Heart left ventricle (tissue), 16 donors: Measurements from ENCODE around the gene TAF9. TPM values are rescaled to one million over a fixed set of nuclear protein-coding genes. Genes with fewer than 3 reads are reported as not detected.
"Not testable (repeated sequence)": the region's sequence is repeated elsewhere in the genome, so short reads cannot be mapped to it uniquely, and the experiment has no call there.

Experiments
- ATAC-seq, 4 donors: fragments of 200-7000 bp; cut with Tn5 transposase; one replicate each; pipeline ENCODE4 v1.9.1; 2020 to 2022; ENCODE audit warnings: moderate library complexity in 4 of 4, mild to moderate bottlenecking in 3 of 4, moderate number of reproducible peaks in 1 of 4
- DNase-seq, 5 donors: peaks; one replicate each; pipeline ENCODE4 v3.0.0-alpha.2; 2020
- H3K27ac ChIP-seq, 12 donors: fragments of 200-600 bp; sonication (generic) in 4 of 12; one replicate each; pipeline versions ENCODE4 v1.5.0 to v1.8.0; 2016 to 2022; ENCODE audit warnings: mild to moderate bottlenecking in 2 of 12
- H3K27me3 ChIP-seq, 9 donors: fragments of 200-600 bp; sonication (generic) in 2 of 9; one replicate each; pipeline versions ENCODE4 v1.5.1 to v1.8.0; 2016 to 2022; ENCODE audit warnings: mild to moderate bottlenecking in 3 of 9
- H3K36me3 ChIP-seq, 9 donors: fragments of 200-600 bp; sonication (generic) in 2 of 9; one replicate each; pipeline versions ENCODE4 v1.5.0 to v1.8.0; 2018 to 2022; ENCODE audit warnings: mild to moderate bottlenecking in 2 of 9
- H3K4me1 ChIP-seq, 12 donors: fragments of 200-600 bp; sonication (generic) in 4 of 12; one replicate each; pipeline versions ENCODE4 v1.5.0 to v1.8.0; 2016 to 2022; ENCODE audit warnings: mild to moderate bottlenecking in 3 of 12
- H3K4me3 ChIP-seq, 12 donors: fragments of 200-600 bp; sonication (generic) in 4 of 12; one replicate each; pipeline versions ENCODE4 v1.5.0 to v1.8.0; 2017 to 2022; ENCODE audit warnings: mild to moderate bottlenecking in 9 of 12, moderate library complexity in 4 of 12
- H3K9me3 ChIP-seq, 12 donors: fragments of 200-600 bp; sonication (generic) in 4 of 12; one replicate each; pipeline versions ENCODE4 v1.5.0 to v1.8.0; 2016 to 2022; ENCODE audit warnings: mild to moderate bottlenecking in 1 of 12
- POLR2A ChIP-seq, 2 donors: fragments of 450-650 bp; IDR thresholded peaks; one replicate each; pipeline ENCODE4 v1.6.1; 2017; ENCODE audit warnings: antibody characterized with exemption in 2 of 2, mild to moderate bottlenecking in 2 of 2, moderate library complexity in 2 of 2
- WGBS, 4 donors: extraction: QIAGEN DNeasy Blood & Tissue Kit in 2 of 4; methylation state at CpG; one replicate each; pipeline versions ENCODE4 v1.1.5 to v1.1.7; 2013 to 2018; 5-methylcytosine and 5-hydroxymethylcytosine counted together
- intact Hi-C, 10 donors: fragments of 100-400 bp; cut with DNase I; formaldehyde crosslinking; loops; one replicate each; pipeline versions ENCODE4 v1.11.1 to v1.14.2; 2022
- polyA plus RNA-seq, 2 donors: library from polyadenylated mRNA; stranded (reverse); fragments of 200-250 nt; gene quantifications; one replicate each; pipeline ENCODE4 v1.2.3, GENCODE V29; 2013
- total RNA-seq, 9 donors: library from RNA; depleted of rRNA in 2 of 9; stranded (reverse); fragments of >200 nt in 2 of 9; fragmentation: NEBNext Ultra II Directional in 3 of 9; extraction: Animal tissue kit (Norgen Biotek cat#: 25700) in 3 of 9; gene quantifications; one replicate each; pipeline versions ENCODE4 v1.1.0 to v1.2.4, GENCODE V29; 2016 to 2023
- TF ChIP-seq, protein P1 (sequence below), 12 donors: fragments of 200-600 bp; sonication (generic) in 4 of 12; IDR thresholded peaks; one replicate each; pipeline versions ENCODE4 v1.5.0 to v1.8.0; 2018 to 2022; ENCODE audit warnings: antibody characterized with exemption in 12 of 12, mild to moderate bottlenecking in 5 of 12
- donor health status: ischemic (EF 13 %, LVEDD 7.1; RV severe dilation, severe dysfunction).
- donor health status: healthy with polysubstance abuse.
- donor health status: DM: no; HTN: yes; CAD: no.
- donor health status: DM: no; HTN: no; CAD: no.
- donor health status: ischemic (EF 25% LVEDD 6.9; RV normal size, moderate dysfunction).
- donor health status: ischemic (EF 25% LVEDD 5.7; RV mildly dilated, moderate dysfunction).
- donor health status: healthy.
- donor health status: DM: yes; HTN: yes; CAD: no.
- donor health status: ischemic (EF 35%, LVEDD 5.7; RV mildly dilated, moderate dysfunction).
- donor health status: nonischemic (EF 11% LVEDD 7.7; RV severe dilation, severe dysfunction).
- donor health status: DM: yes; HTN: yes; CAD: no.
- donor health status: PGD.
- donor health status: ischemic (EF 29% LVEDD 5.4; RV normal size, mild dysfunction).
- donor health status: nonischemic (EF 23%, LVEDD 6.1; RV moderate dilation, normal function).

Gene TAF9
- total and polyA plus RNA-seq, 11 donors = 37.8 to 75.0 (median 49.5) TPM

DNA sequence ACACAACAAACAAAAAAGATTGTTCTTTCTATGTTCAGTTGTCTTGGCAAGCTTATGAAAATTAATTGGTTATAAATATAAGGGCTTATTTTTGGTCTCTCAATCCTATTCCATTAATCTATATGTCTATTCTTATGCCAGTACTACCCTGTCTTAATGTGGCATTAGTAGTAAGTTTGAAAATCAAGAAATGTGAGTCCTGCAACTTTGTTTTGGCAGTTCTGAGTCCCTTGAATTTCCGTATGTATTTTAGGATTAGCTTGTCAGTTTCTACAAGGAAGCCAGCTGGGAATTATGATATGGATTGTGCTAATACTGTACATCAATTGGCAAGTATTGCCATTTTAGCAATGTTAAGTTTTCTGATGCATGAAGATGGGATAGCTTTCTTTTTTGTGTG is 26.2 kb downstream of the TAF9 start:
- TF ChIP-seq POLR2A (IDR thresholded peaks at IDR 0.05) = no peak
- DNase-seq (no peak), ATAC-seq (no peak)
- intact Hi-C loops = no loop called here
- 63 to 71% (median 67%) methylated on average over 1 of the region's 1 CpG for WGBS, 4 donors
- H3K9me3 ChIP-seq = no peaks in the 10 kb centered on the region
- H3K27me3 ChIP-seq = no peaks in the 10 kb centered on the region
- peaks cover 0 to 3% (median 0%) of the 10 kb centered on the region in 9 donors for H3K36me3 ChIP-seq
- no peak overlapping the region for H3K4me3 ChIP-seq
- H3K4me1 ChIP-seq = no peaks in the 10 kb centered on the region
- no peak overlapping the region for H3K27ac ChIP-seq

DNA sequence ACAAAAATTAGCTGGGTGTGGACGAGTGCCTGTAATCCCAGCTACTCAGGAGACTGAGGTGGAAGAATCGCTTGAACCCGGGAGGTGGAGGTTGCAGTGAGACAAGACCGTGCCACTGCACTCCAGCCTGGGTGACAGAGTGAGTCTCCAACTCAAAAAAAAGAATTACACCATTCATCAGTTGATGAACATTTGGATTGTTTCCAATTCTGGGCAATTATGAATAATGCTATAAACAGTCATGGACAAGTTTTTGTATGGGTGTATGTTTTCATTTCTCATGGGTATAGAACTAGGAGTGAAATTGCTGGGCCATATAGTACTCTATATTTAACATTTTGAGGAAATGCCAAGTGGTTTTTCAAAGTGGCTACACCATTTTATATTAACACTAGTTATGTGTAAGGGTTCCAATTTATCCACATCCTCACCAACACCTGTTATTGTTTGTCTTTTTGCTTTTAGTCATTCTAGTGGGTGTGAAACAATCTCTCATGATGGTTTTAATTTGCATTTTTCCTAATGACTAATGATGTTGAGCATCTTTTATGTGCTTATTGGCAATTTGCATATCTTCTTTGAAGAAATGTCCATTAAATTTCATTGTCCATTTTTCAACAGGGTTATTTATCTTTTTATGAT is 27.7 kb downstream of the TAF9 start:
- WGBS, 4 donors = 85 to 95% (median 92%) methylated on average over 4 of the region's 4 CpGs

DNA sequence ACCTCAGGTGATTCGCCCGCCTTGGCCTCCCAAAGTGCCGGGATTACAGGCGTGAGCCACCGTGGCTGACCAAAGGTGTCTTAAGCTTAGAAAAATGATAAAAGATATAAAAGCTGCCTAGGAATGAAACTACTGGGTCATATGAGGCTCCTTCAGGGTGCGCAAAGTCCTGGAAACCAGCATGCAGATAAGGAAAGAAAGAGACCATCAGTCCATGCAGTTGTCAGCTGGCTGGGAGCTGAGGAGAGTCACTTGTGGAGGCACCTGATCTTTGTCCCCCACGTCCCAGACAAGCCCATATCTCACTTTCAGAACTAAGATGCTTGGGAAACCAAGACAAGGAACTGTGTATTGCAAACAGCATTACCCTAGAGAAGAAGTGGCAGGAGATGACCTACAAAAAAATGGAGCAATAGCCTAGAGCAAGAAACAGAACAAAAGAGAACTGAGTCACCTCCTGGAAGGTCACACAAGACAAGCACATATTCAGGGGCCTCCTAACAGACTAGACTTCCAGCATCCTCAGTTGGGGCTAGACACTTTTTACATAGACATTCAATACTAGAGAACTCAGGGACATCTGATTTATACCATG is 33.9 kb downstream of the TAF9 start:
- no peak for DNase-seq
- no peaks in the 10 kb centered on the region for H3K9me3 ChIP-seq
- peaks cover 0 to 25% (median 11%) of the 10 kb centered on the region in 12 donors for H3K4me1 ChIP-seq
- H3K27me3 ChIP-seq = no peaks in the 10 kb centered on the region
- 90 to 94% (median 91%) methylated on average over 7 of the region's 7 CpGs for WGBS, 4 donors
- H3K27ac ChIP-seq = no peak overlapping the region
- H3K36me3 ChIP-seq = no peaks in the 10 kb centered on the region
- no peak for TF ChIP-seq POLR2A (IDR thresholded peaks at IDR 0.05)
- TF ChIP-seq, protein P1, sequence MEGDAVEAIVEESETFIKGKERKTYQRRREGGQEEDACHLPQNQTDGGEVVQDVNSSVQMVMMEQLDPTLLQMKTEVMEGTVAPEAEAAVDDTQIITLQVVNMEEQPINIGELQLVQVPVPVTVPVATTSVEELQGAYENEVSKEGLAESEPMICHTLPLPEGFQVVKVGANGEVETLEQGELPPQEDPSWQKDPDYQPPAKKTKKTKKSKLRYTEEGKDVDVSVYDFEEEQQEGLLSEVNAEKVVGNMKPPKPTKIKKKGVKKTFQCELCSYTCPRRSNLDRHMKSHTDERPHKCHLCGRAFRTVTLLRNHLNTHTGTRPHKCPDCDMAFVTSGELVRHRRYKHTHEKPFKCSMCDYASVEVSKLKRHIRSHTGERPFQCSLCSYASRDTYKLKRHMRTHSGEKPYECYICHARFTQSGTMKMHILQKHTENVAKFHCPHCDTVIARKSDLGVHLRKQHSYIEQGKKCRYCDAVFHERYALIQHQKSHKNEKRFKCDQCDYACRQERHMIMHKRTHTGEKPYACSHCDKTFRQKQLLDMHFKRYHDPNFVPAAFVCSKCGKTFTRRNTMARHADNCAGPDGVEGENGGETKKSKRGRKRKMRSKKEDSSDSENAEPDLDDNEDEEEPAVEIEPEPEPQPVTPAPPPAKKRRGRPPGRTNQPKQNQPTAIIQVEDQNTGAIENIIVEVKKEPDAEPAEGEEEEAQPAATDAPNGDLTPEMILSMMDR (IDR thresholded peaks at IDR 0.05) = no peak
- H3K4me3 ChIP-seq = no peak overlapping the region
- no peak for ATAC-seq
- intact Hi-C loops = loop anchor here in 9 of 10 donors (2.0 to 10.0 kb wide), 11 partner anchors 61 to 293 kb away; partner anchors contain the start of genes SLC30A5 (in 2 of the 9), CCNB1 (in 1 of the 9) and CENPH (in 1 of the 9)

More for the DNA sequence above, 27.7 kb downstream of the TAF9 start:
- TF ChIP-seq POLR2A (IDR thresholded peaks at IDR 0.05) = no peak
- H3K36me3 ChIP-seq = no peaks in the 10 kb centered on the region
- H3K27me3 ChIP-seq = no peaks in the 10 kb centered on the region
- H3K4me3 ChIP-seq = no peak overlapping the region
- no peaks in the 10 kb centered on the region for H3K9me3 ChIP-seq
- no peak for ATAC-seq
- H3K27ac ChIP-seq = no peak overlapping the region
- intact Hi-C loops = no loop called here
- no peaks in the 10 kb centered on the region for H3K4me1 ChIP-seq
- no peak for DNase-seq

DNA sequence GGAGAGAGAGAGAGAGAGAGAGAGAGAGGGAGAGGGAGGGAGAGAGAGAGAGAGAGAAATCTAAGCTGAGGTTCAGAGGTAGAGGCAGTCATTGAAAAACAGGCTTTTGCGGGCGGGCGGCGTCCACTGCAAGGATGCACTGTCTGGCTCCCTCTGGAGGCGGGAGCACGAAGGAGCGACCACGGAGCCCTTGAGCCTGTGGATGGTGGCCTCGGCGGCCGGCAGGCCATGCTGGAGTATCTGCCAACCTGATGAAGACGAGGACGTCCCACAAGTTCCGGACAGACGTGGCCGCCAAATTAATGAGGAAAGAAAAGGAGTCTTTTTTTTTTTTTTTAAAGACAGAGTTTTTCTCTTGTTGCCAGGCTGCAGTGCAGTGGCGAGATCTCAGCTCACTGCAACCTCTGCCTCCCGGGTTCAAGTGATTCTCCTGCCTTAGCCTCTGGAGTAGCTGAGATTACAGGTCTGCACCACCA is 34.5 kb downstream of the TAF9 start:
- H3K36me3 ChIP-seq = no peaks in the 10 kb centered on the region
- WGBS, 4 donors = 10 to 12% (median 12%) methylated on average over 18 of the region's 18 CpGs
- peak overlapping the region in 8 of 12 donors; percentile 5 to 26 (median 21) for H3K4me3 ChIP-seq
- peaks cover 0 to 25% (median 11%) of the 10 kb centered on the region in 12 donors for H3K4me1 ChIP-seq
- peak overlapping the region in 7 of 12 donors; percentile 30 to 60 (median 43) for H3K27ac ChIP-seq
- H3K27me3 ChIP-seq = no peaks in the 10 kb centered on the region
- ATAC-seq (peak; percentile 87 to 92 (median 88)), DNase-seq (peak; percentile 84 to 92 (median 89))
- intact Hi-C loops = loop anchor here (2.0 to 10.0 kb wide), 15 partner anchors 60 to 293 kb away; partner anchors contain the start of genes SLC30A5 (in 6 of the 10), CCNB1 (in 2 of the 10), CDK7 (in 1 of the 10) and CENPH (in 1 of the 10)
- TF ChIP-seq, protein P1 (IDR thresholded peaks at IDR 0.05) = peak; percentile 63 to 90 (median 76)
- no peak for TF ChIP-seq POLR2A (IDR thresholded peaks at IDR 0.05)
- H3K9me3 ChIP-seq = no peaks in the 10 kb centered on the region

DNA sequence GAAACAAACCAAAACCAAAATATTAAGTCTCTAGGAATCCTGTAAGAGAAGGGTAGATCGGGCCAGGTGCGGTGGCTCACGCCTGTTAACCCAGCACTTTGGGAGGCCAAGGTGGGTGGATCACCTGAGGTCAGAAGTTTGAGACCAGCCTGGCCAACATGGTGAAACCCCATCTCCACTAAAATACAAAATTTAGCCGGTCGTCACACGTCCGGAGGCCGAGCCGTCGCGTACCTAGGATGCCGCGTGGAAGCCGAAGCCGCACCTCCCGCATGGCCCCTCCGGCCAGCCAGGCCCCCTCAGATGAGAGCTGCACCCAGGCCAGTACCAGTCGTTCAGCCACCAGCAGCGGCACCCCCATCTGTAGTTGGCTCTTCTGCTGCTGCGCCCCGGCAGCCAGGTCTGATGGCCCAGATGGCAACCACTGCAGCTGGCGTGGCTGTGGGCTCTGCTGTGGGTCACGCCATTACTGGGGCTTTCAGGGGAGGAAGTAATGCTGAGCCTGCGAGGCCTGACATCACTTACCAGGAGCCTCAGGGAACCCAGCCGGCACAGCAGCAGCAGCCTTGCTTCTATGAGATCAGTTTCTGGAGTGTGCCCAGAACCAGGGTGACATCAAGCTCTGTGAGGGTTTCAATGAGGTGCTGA is 35.5 kb downstream of the TAF9 start:
- H3K27me3 ChIP-seq, H3K4me3 ChIP-seq, H3K9me3 ChIP-seq, H3K36me3 ChIP-seq: not testable (repeated sequence)
- peak overlapping the region in 5 of 12 donors; percentile 30 to 47 (median 43) for H3K27ac ChIP-seq
- 90 to 94% (median 92%) methylated on average over 19 to 25 of the region's 25 CpGs for WGBS, 4 donors
- intact Hi-C loops = loop anchor here (2.0 to 10.0 kb wide), 15 partner anchors 59 to 291 kb away; partner anchors contain the start of genes SLC30A5 (in 5 of the 10), CCNB1 (in 2 of the 10), CDK7 (in 1 of the 10) and CENPH (in 1 of the 10)
- H3K4me1 ChIP-seq = peaks cover 0 to 25% (median 11%) of the 10 kb centered on the region in 12 donors
- peak in 2 of 5 donors; percentile 39 to 44 for DNase-seq
- ATAC-seq = peak in 3 of 4 donors; percentile 38 to 53 (median 50)
